WTC11 (cell line): Measurements from ENCODE around the gene PIK3R4. TPM values are rescaled to one million over a fixed set of nuclear protein-coding genes. Genes with fewer than 3 reads are reported as not detected.

Experiments
- ATAC-seq: fragments of 200-7000 bp; cut with Tn5 transposase; 2 replicates; pipeline ENCODE4 v1.10.0; 2021; ENCODE audit warnings: mild to moderate bottlenecking, moderate library complexity
- CTCF ChIA-PET: fragments of 300-600 bp; sonication (Branson Sonifier 250); formaldehyde crosslinking; loops from one replicate; lab custom pipeline; 2021; ENCODE audit warnings: antibody characterized with exemption; lab: Charles Lee
- POLR2A ChIA-PET: fragments of 350-600 bp; sonication (Branson Sonifier 250); formaldehyde crosslinking; loops from one replicate; lab custom pipeline; 2021; ENCODE audit warnings: antibody characterized with exemption; lab: Charles Lee
- DNase-seq: peaks from one replicate; pipeline ENCODE4 v3.0.0; 2021; ENCODE audit warnings: low spot score
- H3K27ac Mint-ChIP-seq: 2 replicates; pipeline ENCODE4 v1.8.0; 2021; ENCODE audit warnings: mixed read lengths
- H3K27me3 Mint-ChIP-seq: 2 replicates; pipeline ENCODE4 v1.8.0; 2021; ENCODE audit warnings: low read depth, mild to moderate bottlenecking, moderate library complexity, mixed read lengths
- H3K36me3 Mint-ChIP-seq: 2 replicates; pipeline ENCODE4 v1.8.0; 2021; ENCODE audit warnings: mixed read lengths
- H3K4me1 Mint-ChIP-seq: 2 replicates; pipeline ENCODE4 v1.8.0; 2022; ENCODE audit warnings: mixed read lengths
- H3K4me3 Mint-ChIP-seq: 2 replicates; pipeline ENCODE4 v1.8.0; 2021; ENCODE audit warnings: mild to moderate bottlenecking, moderate library complexity, mixed read lengths
- H3K9me3 Mint-ChIP-seq: 2 replicates; pipeline ENCODE4 v1.8.0; 2021; ENCODE audit warnings: mixed read lengths
- ATF1 ChIP-seq: sonication (generic); formaldehyde crosslinking; IDR thresholded peaks from 2 replicates; pipeline ENCODE4 v1.8.1; 2023; ENCODE audit warnings: mild to moderate bottlenecking, moderate library complexity, missing genetic modification reagents
- CBFB ChIP-seq: sonication (generic); formaldehyde crosslinking; IDR thresholded peaks from 2 replicates; pipeline ENCODE4 v1.8.1; 2022; ENCODE audit warnings: mild to moderate bottlenecking, low read depth, missing genetic modification reagents
- CREM ChIP-seq: sonication (generic); formaldehyde crosslinking; IDR thresholded peaks from 2 replicates; pipeline ENCODE4 v1.8.1; 2022; ENCODE audit warnings: mild to moderate bottlenecking, missing genetic modification reagents, moderate library complexity
- EMX1 ChIP-seq: fragments of 250-450 bp; sonication (Bioruptor Pico); IDR thresholded peaks from 2 replicates; pipeline ENCODE4 v1.8.0; 2021; ENCODE audit warnings: mild to moderate bottlenecking
- ETV6 ChIP-seq: sonication (generic); formaldehyde crosslinking; IDR thresholded peaks from 2 replicates; pipeline ENCODE4 v1.8.1; 2022; ENCODE audit warnings: mild to moderate bottlenecking, missing genetic modification reagents
- IRF2 ChIP-seq: sonication (generic); formaldehyde crosslinking; IDR thresholded peaks from 2 replicates; pipeline ENCODE4 v1.8.0; 2022; ENCODE audit warnings: low read depth, missing genetic modification reagents, borderline replicate concordance
- NFATC4 ChIP-seq: fragments of 250-450 bp; sonication (Bioruptor Pico); IDR thresholded peaks from 2 replicates; pipeline ENCODE4 v1.9.0; 2021; ENCODE audit warnings: mild to moderate bottlenecking
- OVOL2 ChIP-seq: fragments of 250-450 bp; sonication (Bioruptor Pico); IDR thresholded peaks from 2 replicates; pipeline ENCODE4 v1.9.0; 2021; ENCODE audit warnings: mild to moderate bottlenecking, borderline replicate concordance
- SMAD3 ChIP-seq: sonication (generic); formaldehyde crosslinking; IDR thresholded peaks from 2 replicates; pipeline ENCODE4 v1.8.0; 2022; ENCODE audit warnings: missing genetic modification reagents, mild to moderate bottlenecking, borderline replicate concordance
- ZBTB21 ChIP-seq: sonication (generic); formaldehyde crosslinking; IDR thresholded peaks from 2 replicates; pipeline ENCODE4 v1.8.1; 2023; ENCODE audit warnings: mild to moderate bottlenecking, missing genetic modification reagents, borderline replicate concordance
- ZNF219 ChIP-seq: sonication (generic); formaldehyde crosslinking; IDR thresholded peaks from 2 replicates; pipeline ENCODE4 v1.8.0; 2023; ENCODE audit warnings: missing genetic modification reagents, mild to moderate bottlenecking, borderline replicate concordance
- total RNA-seq: library from RNA; stranded (reverse); gene quantifications from 3 replicates; pipeline ENCODE4 v1.2.3, GENCODE V29; 2021
- TF ChIP-seq, protein P1 (sequence below): sonication (generic); formaldehyde crosslinking; IDR thresholded peaks from 2 replicates; pipeline ENCODE4 v1.8.1; 2023; ENCODE audit warnings: mild to moderate bottlenecking, missing genetic modification reagents, borderline replicate concordance
- TF ChIP-seq, protein P2 (sequence below): sonication (generic); formaldehyde crosslinking; IDR thresholded peaks from 2 replicates; pipeline ENCODE4 v1.8.1; 2023; ENCODE audit warnings: mild to moderate bottlenecking, moderate library complexity, missing genetic modification reagents
- TF ChIP-seq, protein P3 (sequence below): fragments of 250-450 bp; sonication (Bioruptor Pico); conservative IDR thresholded peaks from 2 replicates; pipeline ENCODE4 v1.9.0; 2021; ENCODE audit warnings: mild to moderate bottlenecking
- TF ChIP-seq, protein P4 (sequence below): fragments of 250-450 bp; sonication (Bioruptor Pico); IDR thresholded peaks from 2 replicates; pipeline ENCODE4 v2.1.2; 2022; ENCODE audit warnings: mild to moderate bottlenecking, moderate library complexity
- TF ChIP-seq, protein P5 (sequence below): sonication (generic); formaldehyde crosslinking; IDR thresholded peaks from 2 replicates; pipeline ENCODE4 v1.8.1; 2022; ENCODE audit warnings: mild to moderate bottlenecking, moderate library complexity, missing genetic modification reagents
- TF ChIP-seq, protein P6 (sequence below): sonication (generic); formaldehyde crosslinking; IDR thresholded peaks from 2 replicates; pipeline ENCODE4 v1.8.1; 2023; ENCODE audit warnings: mild to moderate bottlenecking, missing genetic modification reagents
- TF ChIP-seq, protein P7 (sequence below): fragments of 250-450 bp; sonication (Bioruptor Pico); IDR thresholded peaks from 2 replicates; pipeline ENCODE4 v1.9.0; 2021; ENCODE audit warnings: moderate library complexity, mild to moderate bottlenecking, inconsistent platforms, borderline replicate concordance
- TF ChIP-seq, protein P8 (sequence below): sonication (generic); formaldehyde crosslinking; IDR thresholded peaks from 2 replicates; pipeline ENCODE4 v1.8.1; 2022; ENCODE audit warnings: low read depth, missing genetic modification reagents, borderline replicate concordance
- TF ChIP-seq, protein P9 (sequence below): fragments of 250-450 bp; sonication (Bioruptor Pico); IDR thresholded peaks from 2 replicates; pipeline ENCODE4 v1.8.0; 2021; ENCODE audit warnings: mild to moderate bottlenecking

PIK3R4 gene
- total RNA-seq, 1 experiment from 2014 or later, result 41.5 TPM

DNA sequence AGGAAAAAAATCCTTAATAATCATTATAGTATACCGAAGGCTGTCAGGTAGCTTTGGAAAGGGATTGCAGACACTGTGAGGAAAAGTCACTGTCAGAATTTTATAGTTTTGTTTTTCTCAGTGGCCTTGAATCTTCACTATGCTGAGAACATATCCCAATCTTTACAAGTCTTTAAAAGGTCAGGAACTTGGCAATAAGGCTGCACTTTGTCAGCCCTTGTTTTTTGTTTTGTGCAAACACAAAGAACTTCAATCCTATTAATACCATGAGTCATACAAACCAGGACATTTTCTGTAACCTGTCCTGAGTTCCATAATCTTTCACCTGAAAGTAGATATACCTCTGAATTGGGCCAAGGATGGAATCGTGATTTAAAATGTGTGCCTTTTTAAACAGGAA, 45.6 kb upstream of the PIK3R4 start:
- TF ChIP-seq, protein P1, sequence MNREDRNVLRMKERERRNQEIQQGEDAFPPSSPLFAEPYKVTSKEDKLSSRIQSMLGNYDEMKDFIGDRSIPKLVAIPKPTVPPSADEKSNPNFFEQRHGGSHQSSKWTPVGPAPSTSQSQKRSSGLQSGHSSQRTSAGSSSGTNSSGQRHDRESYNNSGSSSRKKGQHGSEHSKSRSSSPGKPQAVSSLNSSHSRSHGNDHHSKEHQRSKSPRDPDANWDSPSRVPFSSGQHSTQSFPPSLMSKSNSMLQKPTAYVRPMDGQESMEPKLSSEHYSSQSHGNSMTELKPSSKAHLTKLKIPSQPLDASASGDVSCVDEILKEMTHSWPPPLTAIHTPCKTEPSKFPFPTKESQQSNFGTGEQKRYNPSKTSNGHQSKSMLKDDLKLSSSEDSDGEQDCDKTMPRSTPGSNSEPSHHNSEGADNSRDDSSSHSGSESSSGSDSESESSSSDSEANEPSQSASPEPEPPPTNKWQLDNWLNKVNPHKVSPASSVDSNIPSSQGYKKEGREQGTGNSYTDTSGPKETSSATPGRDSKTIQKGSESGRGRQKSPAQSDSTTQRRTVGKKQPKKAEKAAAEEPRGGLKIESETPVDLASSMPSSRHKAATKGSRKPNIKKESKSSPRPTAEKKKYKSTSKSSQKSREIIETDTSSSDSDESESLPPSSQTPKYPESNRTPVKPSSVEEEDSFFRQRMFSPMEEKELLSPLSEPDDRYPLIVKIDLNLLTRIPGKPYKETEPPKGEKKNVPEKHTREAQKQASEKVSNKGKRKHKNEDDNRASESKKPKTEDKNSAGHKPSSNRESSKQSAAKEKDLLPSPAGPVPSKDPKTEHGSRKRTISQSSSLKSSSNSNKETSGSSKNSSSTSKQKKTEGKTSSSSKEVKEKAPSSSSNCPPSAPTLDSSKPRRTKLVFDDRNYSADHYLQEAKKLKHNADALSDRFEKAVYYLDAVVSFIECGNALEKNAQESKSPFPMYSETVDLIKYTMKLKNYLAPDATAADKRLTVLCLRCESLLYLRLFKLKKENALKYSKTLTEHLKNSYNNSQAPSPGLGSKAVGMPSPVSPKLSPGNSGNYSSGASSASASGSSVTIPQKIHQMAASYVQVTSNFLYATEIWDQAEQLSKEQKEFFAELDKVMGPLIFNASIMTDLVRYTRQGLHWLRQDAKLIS, result no peak
- TF ChIP-seq ZBTB21 (CRISPR knock-in tag), result no peak
- no peak for TF ChIP-seq OVOL2 (CRISPR knock-in tag)
- TF ChIP-seq, protein P2, sequence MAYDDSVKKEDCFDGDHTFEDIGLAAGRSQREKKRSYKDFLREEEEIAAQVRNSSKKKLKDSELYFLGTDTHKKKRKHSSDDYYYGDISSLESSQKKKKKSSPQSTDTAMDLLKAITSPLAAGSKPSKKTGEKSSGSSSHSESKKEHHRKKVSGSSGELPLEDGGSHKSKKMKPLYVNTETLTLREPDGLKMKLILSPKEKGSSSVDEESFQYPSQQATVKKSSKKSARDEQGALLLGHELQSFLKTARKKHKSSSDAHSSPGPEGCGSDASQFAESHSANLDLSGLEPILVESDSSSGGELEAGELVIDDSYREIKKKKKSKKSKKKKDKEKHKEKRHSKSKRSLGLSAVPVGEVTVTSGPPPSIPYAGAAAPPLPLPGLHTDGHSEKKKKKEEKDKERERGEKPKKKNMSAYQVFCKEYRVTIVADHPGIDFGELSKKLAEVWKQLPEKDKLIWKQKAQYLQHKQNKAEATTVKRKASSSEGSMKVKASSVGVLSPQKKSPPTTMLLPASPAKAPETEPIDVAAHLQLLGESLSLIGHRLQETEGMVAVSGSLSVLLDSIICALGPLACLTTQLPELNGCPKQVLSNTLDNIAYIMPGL (CRISPR knock-in tag), result no peak
- TF ChIP-seq NFATC4 (CRISPR knock-in tag), result no peak
- TF ChIP-seq CBFB (CRISPR knock-in tag), result no peak
- TF ChIP-seq, protein P3, sequence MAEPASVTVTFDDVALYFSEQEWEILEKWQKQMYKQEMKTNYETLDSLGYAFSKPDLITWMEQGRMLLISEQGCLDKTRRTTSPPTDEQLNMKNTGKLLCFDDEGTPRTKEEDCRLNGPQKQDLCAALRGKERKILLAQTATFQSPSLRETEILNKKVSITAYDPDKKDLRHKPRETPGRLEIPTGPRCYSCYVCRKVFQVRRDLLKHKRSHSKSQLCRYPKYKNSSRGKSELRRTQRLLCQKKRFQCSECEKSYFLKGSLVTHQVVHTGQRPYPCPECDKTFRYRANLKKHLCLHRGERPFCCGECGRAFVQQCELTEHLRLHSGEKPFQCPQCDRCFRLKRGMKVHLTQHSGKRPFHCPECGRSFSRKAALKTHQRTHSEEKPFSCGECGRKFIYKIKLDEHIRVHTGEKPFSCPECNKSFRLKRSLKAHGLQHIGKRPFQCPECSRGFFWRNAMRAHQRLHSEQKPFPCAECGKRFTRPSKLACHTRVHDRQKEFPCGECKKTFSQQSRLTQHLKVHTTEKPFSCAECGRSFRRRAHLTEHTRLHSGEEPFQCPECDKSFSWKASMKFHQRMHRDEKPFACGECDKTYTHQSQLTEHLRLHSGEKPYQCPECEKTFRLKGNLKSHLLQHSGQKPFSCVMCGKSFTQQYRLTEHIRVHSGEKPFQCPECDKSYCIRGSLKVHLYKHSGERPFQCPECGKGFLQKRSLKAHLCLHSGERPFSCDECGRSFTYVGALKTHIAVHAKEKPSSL (CRISPR knock-in tag), result no peak
- no peak for TF ChIP-seq EMX1
- TF ChIP-seq ATF1 (CRISPR knock-in tag), result no peak
- TF ChIP-seq, protein P4, sequence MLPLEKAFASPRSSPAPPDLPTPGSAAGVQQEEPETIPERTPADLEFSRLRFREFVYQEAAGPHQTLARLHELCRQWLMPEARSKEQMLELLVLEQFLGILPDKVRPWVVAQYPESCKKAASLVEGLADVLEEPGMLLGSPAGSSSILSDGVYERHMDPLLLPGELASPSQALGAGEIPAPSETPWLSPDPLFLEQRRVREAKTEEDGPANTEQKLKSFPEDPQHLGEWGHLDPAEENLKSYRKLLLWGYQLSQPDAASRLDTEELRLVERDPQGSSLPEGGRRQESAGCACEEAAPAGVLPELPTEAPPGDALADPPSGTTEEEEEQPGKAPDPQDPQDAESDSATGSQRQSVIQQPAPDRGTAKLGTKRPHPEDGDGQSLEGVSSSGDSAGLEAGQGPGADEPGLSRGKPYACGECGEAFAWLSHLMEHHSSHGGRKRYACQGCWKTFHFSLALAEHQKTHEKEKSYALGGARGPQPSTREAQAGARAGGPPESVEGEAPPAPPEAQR, result no peak
- TF ChIP-seq, protein P5, sequence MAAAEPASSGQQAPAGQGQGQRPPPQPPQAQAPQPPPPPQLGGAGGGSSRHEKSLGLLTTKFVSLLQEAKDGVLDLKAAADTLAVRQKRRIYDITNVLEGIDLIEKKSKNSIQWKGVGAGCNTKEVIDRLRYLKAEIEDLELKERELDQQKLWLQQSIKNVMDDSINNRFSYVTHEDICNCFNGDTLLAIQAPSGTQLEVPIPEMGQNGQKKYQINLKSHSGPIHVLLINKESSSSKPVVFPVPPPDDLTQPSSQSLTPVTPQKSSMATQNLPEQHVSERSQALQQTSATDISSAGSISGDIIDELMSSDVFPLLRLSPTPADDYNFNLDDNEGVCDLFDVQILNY (CRISPR knock-in tag), result no peak
- TF ChIP-seq ETV6, result no peak
- no peak for TF ChIP-seq SMAD3
- TF ChIP-seq ZNF219 (CRISPR knock-in tag), result no peak
- TF ChIP-seq, protein P6, sequence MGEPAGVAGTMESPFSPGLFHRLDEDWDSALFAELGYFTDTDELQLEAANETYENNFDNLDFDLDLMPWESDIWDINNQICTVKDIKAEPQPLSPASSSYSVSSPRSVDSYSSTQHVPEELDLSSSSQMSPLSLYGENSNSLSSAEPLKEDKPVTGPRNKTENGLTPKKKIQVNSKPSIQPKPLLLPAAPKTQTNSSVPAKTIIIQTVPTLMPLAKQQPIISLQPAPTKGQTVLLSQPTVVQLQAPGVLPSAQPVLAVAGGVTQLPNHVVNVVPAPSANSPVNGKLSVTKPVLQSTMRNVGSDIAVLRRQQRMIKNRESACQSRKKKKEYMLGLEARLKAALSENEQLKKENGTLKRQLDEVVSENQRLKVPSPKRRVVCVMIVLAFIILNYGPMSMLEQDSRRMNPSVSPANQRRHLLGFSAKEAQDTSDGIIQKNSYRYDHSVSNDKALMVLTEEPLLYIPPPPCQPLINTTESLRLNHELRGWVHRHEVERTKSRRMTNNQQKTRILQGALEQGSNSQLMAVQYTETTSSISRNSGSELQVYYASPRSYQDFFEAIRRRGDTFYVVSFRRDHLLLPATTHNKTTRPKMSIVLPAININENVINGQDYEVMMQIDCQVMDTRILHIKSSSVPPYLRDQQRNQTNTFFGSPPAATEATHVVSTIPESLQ (CRISPR knock-in tag), result no peak
- TF ChIP-seq IRF2 (CRISPR knock-in tag), result no peak
- TF ChIP-seq, protein P7, sequence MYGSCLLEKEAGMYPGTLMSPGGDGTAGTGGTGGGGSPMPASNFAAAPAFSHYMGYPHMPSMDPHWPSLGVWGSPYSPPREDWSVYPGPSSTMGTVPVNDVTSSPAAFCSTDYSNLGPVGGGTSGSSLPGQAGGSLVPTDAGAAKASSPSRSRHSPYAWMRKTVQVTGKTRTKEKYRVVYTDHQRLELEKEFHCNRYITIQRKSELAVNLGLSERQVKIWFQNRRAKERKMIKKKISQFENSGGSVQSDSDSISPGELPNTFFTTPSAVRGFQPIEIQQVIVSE (CRISPR knock-in tag), result no peak
- TF ChIP-seq CREM, result no peak
- TF ChIP-seq, protein P8, sequence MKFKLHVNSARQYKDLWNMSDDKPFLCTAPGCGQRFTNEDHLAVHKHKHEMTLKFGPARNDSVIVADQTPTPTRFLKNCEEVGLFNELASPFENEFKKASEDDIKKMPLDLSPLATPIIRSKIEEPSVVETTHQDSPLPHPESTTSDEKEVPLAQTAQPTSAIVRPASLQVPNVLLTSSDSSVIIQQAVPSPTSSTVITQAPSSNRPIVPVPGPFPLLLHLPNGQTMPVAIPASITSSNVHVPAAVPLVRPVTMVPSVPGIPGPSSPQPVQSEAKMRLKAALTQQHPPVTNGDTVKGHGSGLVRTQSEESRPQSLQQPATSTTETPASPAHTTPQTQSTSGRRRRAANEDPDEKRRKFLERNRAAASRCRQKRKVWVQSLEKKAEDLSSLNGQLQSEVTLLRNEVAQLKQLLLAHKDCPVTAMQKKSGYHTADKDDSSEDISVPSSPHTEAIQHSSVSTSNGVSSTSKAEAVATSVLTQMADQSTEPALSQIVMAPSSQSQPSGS (CRISPR knock-in tag), result no peak
- TF ChIP-seq, protein P9, sequence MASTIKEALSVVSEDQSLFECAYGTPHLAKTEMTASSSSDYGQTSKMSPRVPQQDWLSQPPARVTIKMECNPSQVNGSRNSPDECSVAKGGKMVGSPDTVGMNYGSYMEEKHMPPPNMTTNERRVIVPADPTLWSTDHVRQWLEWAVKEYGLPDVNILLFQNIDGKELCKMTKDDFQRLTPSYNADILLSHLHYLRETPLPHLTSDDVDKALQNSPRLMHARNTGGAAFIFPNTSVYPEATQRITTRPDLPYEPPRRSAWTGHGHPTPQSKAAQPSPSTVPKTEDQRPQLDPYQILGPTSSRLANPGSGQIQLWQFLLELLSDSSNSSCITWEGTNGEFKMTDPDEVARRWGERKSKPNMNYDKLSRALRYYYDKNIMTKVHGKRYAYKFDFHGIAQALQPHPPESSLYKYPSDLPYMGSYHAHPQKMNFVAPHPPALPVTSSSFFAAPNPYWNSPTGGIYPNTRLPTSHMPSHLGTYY (CRISPR knock-in tag), result no peak
- Mint-ChIP-seq H3K4me3 (no peak overlapping the region), H3K36me3 (no peaks in the 10 kb centered on the region), H3K9me3 (no peaks in the 10 kb centered on the region), H3K27ac (no peak overlapping the region), H3K4me1 (peaks cover 23% of the 10 kb centered on the region), H3K27me3 (no peaks in the 10 kb centered on the region)
- POLR2A ChIA-PET, result interaction anchor here (0.7 kb wide), 1 partner anchor 66 kb away, joined by 11 read pairs; no protein-coding TSS in a partner anchor
- CTCF ChIA-PET, result interaction anchor here (1.2 kb wide), 1 partner anchor 101 kb away, joined by 9 read pairs; the partner anchor contains the start of gene ATP2C1
- no peak for DNase-seq
- no peak for ATAC-seq
